Retinal pigment epithelial cell (primary cell): ENCODE results near the gene ZNRD2.
"Not testable (repeated sequence)": the region's sequence is repeated elsewhere in the genome, so short reads cannot be mapped to it uniquely, and the experiment has no call there.

Source experiments
- DNase-seq: peaks from one replicate; pipeline ENCODE4 v3.0.0-alpha.2; 2010; ENCODE audit warnings: low read depth
- H3K4me3 ChIP-seq: 2 replicates; pipeline ENCODE4 v1.5.1; 2011; ENCODE audit warnings: mild to moderate bottlenecking, low read length, control low read depth, moderate library complexity
- TF ChIP-seq, protein P1 (sequence below): conservative IDR thresholded peaks from 2 replicates; pipeline ENCODE4 v1.5.1; 2011; ENCODE audit warnings: low read depth, low read length, control low read depth, inconsistent platforms

ZNRD2 gene

GRCh38 chr11:65569973-65570918 lies at the start of gene ZNRD2:
Gene ZNRD2 (plus strand): TSS chr11:65570477. CDS start chr11:65570492, 15 bp downstream.
- TF ChIP-seq, protein P1, sequence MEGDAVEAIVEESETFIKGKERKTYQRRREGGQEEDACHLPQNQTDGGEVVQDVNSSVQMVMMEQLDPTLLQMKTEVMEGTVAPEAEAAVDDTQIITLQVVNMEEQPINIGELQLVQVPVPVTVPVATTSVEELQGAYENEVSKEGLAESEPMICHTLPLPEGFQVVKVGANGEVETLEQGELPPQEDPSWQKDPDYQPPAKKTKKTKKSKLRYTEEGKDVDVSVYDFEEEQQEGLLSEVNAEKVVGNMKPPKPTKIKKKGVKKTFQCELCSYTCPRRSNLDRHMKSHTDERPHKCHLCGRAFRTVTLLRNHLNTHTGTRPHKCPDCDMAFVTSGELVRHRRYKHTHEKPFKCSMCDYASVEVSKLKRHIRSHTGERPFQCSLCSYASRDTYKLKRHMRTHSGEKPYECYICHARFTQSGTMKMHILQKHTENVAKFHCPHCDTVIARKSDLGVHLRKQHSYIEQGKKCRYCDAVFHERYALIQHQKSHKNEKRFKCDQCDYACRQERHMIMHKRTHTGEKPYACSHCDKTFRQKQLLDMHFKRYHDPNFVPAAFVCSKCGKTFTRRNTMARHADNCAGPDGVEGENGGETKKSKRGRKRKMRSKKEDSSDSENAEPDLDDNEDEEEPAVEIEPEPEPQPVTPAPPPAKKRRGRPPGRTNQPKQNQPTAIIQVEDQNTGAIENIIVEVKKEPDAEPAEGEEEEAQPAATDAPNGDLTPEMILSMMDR: peak; percentile 45
- DNase-seq: peak; percentile 93

DNA sequence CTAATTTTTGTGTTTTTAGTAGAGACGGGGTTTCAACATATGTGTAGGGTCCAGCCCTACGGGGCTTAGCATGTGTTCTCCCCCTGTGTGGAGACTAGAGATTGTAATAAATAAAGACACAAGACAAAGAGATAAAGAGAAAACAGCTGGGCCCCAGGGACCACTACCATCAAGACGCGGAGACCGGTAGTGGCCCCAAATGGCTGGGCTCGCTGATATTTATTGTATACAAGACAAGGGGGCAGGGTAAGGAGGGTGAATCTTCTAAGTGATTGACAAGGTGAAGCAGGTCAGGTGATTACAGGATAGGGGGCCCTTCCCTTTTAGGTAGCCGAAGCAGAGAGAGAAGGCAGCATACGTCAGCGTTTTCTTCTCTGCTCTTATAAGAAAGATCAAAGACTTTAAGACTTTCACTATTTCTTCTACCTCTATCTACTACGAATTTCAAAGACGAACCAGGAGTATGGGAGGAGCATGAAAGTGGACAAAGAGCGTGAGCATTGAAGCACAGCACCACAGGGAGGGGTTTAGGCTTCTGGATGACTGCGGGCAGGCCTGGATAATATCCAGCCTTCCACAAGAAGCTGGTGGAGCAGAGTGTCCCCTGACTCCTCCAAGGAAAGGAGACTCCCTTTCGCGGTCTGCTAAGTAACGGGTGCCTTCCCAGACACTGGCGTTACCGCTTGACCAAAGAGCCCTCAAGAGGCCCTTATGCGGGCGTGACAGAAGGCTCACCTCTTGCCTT lies 48.3 kb upstream of the ZNRD2 start:
- not testable (repeated sequence) for DNase-seq, H3K4me3 ChIP-seq

More at GRCh38 chr11:65569973-65570918, at the start of gene ZNRD2:
- peak within 1 kb of the TSS; percentile 94 for H3K4me3 ChIP-seq

DNA sequence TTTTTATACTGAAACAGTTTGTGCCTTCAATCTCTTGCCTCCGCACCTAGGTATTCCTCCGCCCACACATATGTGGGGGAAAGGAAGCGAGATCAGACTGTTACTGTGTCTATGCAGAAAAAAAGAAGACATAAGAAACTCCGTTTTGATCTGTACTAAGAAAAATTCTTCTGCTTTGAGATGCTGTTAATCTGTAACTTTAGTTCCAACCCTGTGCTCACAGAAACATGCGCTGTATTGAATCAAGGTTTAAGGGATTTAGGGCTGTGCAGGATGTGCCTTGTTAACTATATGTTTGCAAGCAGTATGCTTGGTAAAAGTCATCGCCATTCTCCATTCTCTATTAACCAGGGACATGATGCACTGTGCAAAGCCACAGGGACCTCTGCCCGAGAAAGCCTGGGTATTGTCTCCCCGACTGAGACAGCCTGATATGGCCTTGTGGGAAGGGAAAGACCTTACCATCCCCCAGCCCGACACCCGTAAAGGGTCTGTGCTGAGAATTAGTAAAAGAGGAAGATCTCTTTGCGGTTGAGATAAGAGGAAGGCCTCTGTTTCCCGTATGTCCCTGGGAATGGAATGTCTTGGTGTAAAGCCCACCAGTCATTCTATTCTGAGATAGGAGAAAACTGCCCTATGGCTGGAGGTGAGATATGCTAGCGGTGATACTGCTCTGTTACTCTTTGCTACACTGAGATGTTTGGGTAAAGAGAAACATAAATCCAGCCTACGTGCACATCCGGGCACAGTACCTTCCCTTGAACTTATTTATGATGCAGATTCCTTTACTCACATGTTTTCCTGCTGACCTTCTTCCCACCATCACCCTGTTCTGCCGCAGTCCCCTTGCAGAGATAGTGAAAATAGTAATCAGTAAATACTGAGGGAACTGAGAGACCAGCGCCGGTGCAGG lies 47.3 kb upstream of the ZNRD2 start:
- H3K4me3 ChIP-seq, DNase-seq: not testable (repeated sequence)

- H3K4me3 ChIP-seq, DNase-seq: not testable (repeated sequence)
Measured at GRCh38 chr11:65523631-65523968, 46.7 kb upstream of the ZNRD2 start.

GRCh38 chr11:65524014-65524740 lies 46.1 kb upstream of the ZNRD2 start:
- H3K4me3 ChIP-seq: peak overlapping the region; percentile 28
- TF ChIP-seq, protein P1: no peak
- DNase-seq: no peak

GRCh38 chr11:65524741-65525545 lies 45.3 kb upstream of the ZNRD2 start, which contains the start of gene SCYL1:
Gene SCYL1 (plus strand): TSS chr11:65525083. CDS start chr11:65525154, 71 bp downstream.
- peak within 1 kb of the TSS; percentile 73 for H3K4me3 ChIP-seq
- TF ChIP-seq, protein P1: no peak
- no peak for DNase-seq

- DNase-seq: no peak
- TF ChIP-seq, protein P1: no peak
- H3K4me3 ChIP-seq: peak overlapping the region; percentile 73
Measured at GRCh38 chr11:65525546-65526480, 44.5 kb upstream of the ZNRD2 start.
